ENCODE measurements around the gene EIF6.

DNA sequence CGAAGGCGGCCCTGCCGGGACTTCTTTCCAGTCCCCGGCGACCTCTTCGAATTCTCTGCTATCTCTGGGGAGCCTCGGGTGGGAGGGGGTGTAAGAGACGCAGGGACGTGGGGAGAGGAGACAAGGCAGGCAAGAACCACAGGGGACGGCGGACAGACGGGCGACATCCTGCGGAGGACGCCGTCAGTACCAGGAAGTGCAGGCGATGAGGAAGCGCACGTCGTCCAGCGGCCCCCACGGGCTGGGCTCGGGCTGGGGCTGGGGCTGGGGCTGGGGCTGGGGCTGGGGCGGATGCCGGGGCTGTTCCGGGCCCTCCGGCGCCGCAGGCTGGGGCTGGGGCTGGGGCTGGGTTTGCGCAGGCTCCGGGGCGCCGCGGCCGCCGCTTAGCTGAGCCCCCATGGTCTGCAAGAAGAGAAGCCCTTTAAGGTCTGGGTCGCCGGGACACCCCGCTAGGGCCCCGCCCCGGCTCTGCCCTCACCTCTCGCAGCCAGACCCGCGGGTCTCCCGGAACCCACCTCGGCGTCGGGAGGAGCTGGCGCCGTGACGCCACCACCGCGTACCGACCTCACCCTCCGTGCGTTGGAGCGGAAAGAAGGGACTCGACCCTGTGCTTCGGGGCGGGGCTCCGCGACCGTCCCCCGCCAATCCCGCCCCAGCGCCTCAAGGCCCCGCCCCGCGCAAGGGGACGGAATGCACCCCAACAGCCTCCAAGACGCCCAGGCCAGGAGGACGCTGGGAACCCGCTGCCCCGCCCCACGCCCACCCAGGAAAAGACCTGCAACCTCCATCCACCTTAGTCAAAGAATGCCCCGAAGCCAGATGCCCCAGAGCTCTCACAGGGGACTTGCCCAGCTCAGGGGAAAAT is 6.8 kb downstream of the EIF6 start, which contains the start of gene MMP24OS:
- TF ChIP-seq POLR2AphosphoS5 (IDR thresholded peaks at IDR 0.05): peak; percentile 72 to 80 (median 78)
- TF ChIP-seq, protein P1, sequence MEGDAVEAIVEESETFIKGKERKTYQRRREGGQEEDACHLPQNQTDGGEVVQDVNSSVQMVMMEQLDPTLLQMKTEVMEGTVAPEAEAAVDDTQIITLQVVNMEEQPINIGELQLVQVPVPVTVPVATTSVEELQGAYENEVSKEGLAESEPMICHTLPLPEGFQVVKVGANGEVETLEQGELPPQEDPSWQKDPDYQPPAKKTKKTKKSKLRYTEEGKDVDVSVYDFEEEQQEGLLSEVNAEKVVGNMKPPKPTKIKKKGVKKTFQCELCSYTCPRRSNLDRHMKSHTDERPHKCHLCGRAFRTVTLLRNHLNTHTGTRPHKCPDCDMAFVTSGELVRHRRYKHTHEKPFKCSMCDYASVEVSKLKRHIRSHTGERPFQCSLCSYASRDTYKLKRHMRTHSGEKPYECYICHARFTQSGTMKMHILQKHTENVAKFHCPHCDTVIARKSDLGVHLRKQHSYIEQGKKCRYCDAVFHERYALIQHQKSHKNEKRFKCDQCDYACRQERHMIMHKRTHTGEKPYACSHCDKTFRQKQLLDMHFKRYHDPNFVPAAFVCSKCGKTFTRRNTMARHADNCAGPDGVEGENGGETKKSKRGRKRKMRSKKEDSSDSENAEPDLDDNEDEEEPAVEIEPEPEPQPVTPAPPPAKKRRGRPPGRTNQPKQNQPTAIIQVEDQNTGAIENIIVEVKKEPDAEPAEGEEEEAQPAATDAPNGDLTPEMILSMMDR (IDR thresholded peaks at IDR 0.05): no peak
- peak; percentile 48 to 85 for TF ChIP-seq POLR2A (IDR thresholded peaks at IDR 0.05)
